GM23338 (cell line): ENCODE data around the gene EXOC7. TPM values are rescaled to one million over a fixed set of nuclear protein-coding genes. Genes with fewer than 3 reads are reported as not detected.

Experiments
- ATAC-seq: fragments of 200-7000 bp; cut with Tn5 transposase; 3 replicates; pipeline ENCODE4 v1.9.1; 2020
- DNase-seq: peaks from one replicate; pipeline ENCODE4 v3.0.0-alpha.2; 2015; ENCODE audit warnings: low spot score
- H2AFZ ChIP-seq: fragments of 200-600 bp; sonication (generic); 2 replicates; pipeline ENCODE4 v1.8.0; 2016; ENCODE audit warnings: antibody characterized with exemption, mild to moderate bottlenecking, moderate library complexity
- H3F3A ChIP-seq: fragments of 200-600 bp; sonication (generic); replicated peaks from 2 replicates; pipeline ENCODE4 v1.8.0; 2017; ENCODE audit warnings: antibody characterized with exemption, mixed run types, low read depth
- H3K27ac ChIP-seq: fragments of 200-600 bp; sonication (generic); 2 replicates; pipeline ENCODE4 v1.6.1; 2016; ENCODE audit warnings: low read depth
- H3K27me3 ChIP-seq: fragments of 200-600 bp; sonication (generic); 2 replicates; pipeline ENCODE4 v1.8.0; 2016; ENCODE audit warnings: mild to moderate bottlenecking, mixed run types, moderate library complexity; ENCODE audit not compliant: insufficient read depth
- H3K36me3 ChIP-seq: fragments of 200-600 bp; sonication (generic); 2 replicates; pipeline ENCODE4 v1.8.0; 2016; ENCODE audit warnings: mild to moderate bottlenecking; ENCODE audit not compliant: insufficient read depth
- H3K4me1 ChIP-seq: fragments of 200-600 bp; sonication (generic); 2 replicates; pipeline ENCODE4 v1.8.0; 2016; ENCODE audit warnings: mild to moderate bottlenecking, moderate library complexity; ENCODE audit not compliant: insufficient read depth
- H3K4me2 ChIP-seq: fragments of 200-600 bp; sonication (generic); 2 replicates; pipeline ENCODE4 v1.7.1; 2017; ENCODE audit warnings: mixed run types
- H3K4me3 ChIP-seq: fragments of 200-600 bp; sonication (generic); 2 replicates; pipeline ENCODE4 v1.6.1; 2016; ENCODE audit warnings: mixed run types
- H3K79me2 ChIP-seq: fragments of 200-600 bp; sonication (generic); replicated peaks from 2 replicates; pipeline ENCODE4 v1.8.0; 2017; ENCODE audit warnings: mild to moderate bottlenecking; ENCODE audit not compliant: insufficient read depth
- H3K9me2 ChIP-seq: fragments of 200-600 bp; sonication (generic); 2 replicates; pipeline ENCODE4 v1.8.0; 2017; ENCODE audit not compliant: insufficient read depth
- H4K20me1 ChIP-seq: fragments of 200-600 bp; sonication (generic); replicated peaks from 2 replicates; pipeline ENCODE4 v1.8.0; 2017; ENCODE audit warnings: mild to moderate bottlenecking; ENCODE audit not compliant: insufficient read depth
- H3K27ac Mint-ChIP-seq: 2 replicates; pipeline ENCODE4 v1.8.0; 2020; ENCODE audit warnings: inconsistent platforms, mild to moderate bottlenecking, moderate library complexity, mixed read lengths
- H3K27me3 Mint-ChIP-seq: 3 replicates; pipeline ENCODE4 v1.8.0; 2022; ENCODE audit warnings: low read depth, mild to moderate bottlenecking, moderate library complexity, mixed read lengths, inconsistent platforms; ENCODE audit not compliant: insufficient read depth, poor library complexity
- H3K36me3 Mint-ChIP-seq: 3 replicates; pipeline ENCODE4 v1.8.0; 2021; ENCODE audit warnings: low read depth, mild to moderate bottlenecking, inconsistent platforms, moderate library complexity, mixed read lengths
- H3K4me1 Mint-ChIP-seq: 3 replicates; pipeline ENCODE4 v1.8.0; 2020; ENCODE audit warnings: mild to moderate bottlenecking, inconsistent platforms, mixed read lengths
- H3K4me3 Mint-ChIP-seq: 3 replicates; pipeline ENCODE4 v1.8.0; 2021; ENCODE audit warnings: moderate library complexity, mild to moderate bottlenecking, inconsistent platforms, mixed read lengths
- H3K9me3 Mint-ChIP-seq: 3 replicates; pipeline ENCODE4 v1.8.0; 2020; ENCODE audit warnings: moderate library complexity, mild to moderate bottlenecking, inconsistent platforms, mixed read lengths
- CREB1 ChIP-seq: fragments of 250-450 bp; sonication (Bioruptor Pico); IDR thresholded peaks from 2 replicates; pipeline ENCODE4 v1.5.0; 2020; ENCODE audit warnings: low read depth, mild to moderate bottlenecking, moderate library complexity
- CTCF ChIP-seq, 2 experiments: fragments of 200-600 bp in 1 of 2; sonication (generic) in 1 of 2; conservative IDR thresholded peaks; 2 replicates each; pipeline versions ENCODE4 v1.5.1 to v1.6.1; 2016 to 2017; ENCODE audit warnings: antibody characterized with exemption in 2 of 2, low read depth in 2 of 2, mild to moderate bottlenecking in 2 of 2, moderate library complexity in 1 of 2
- ETS1 ChIP-seq: IDR thresholded peaks from 2 replicates; pipeline ENCODE4 v1.6.1; 2016; ENCODE audit warnings: antibody characterized with exemption
- EZH2 ChIP-seq: fragments of 200-600 bp; sonication (generic); IDR thresholded peaks from one replicate; pipeline ENCODE4 v1.8.0; 2017; ENCODE audit warnings: antibody characterized with exemption, mild to moderate bottlenecking, low read depth; ENCODE audit not compliant: unreplicated experiment
- EZH2phosphoT487 ChIP-seq: fragments of 200-600 bp; sonication (generic); IDR thresholded peaks from one replicate; pipeline ENCODE4 v1.8.1; 2018; ENCODE audit warnings: antibody characterized with exemption; ENCODE audit not compliant: unreplicated experiment
- JUNB ChIP-seq: IDR thresholded peaks from one replicate; pipeline ENCODE4 v1.6.1; 2016; ENCODE audit warnings: antibody characterized with exemption; ENCODE audit not compliant: unreplicated experiment
- NANOG ChIP-seq: IDR thresholded peaks from 2 replicates; pipeline ENCODE4 v1.6.1; 2016; ENCODE audit warnings: antibody characterized with exemption, borderline replicate concordance
- POLR2AphosphoS5 ChIP-seq: IDR thresholded peaks from 2 replicates; pipeline ENCODE4 v1.6.1; 2016; ENCODE audit warnings: antibody characterized with exemption, low read depth
- REST ChIP-seq: IDR thresholded peaks from one replicate; pipeline ENCODE4 v1.6.1; 2018; ENCODE audit warnings: antibody characterized with exemption; ENCODE audit not compliant: unreplicated experiment
- STAT1 ChIP-seq: IDR thresholded peaks from one replicate; pipeline ENCODE4 v1.6.1; 2016; ENCODE audit warnings: antibody characterized with exemption; ENCODE audit not compliant: unreplicated experiment
- ZNF114 ChIP-seq: fragments of 250-450 bp; sonication (Bioruptor Pico); IDR thresholded peaks from 2 replicates; pipeline ENCODE4 v1.5.0; 2020; ENCODE audit warnings: mild to moderate bottlenecking, moderate library complexity
- ZNF331 ChIP-seq: fragments of 250-450 bp; sonication (Bioruptor Pico); IDR thresholded peaks from 2 replicates; pipeline ENCODE4 v1.5.0; 2020; ENCODE audit warnings: low read depth, mild to moderate bottlenecking, moderate library complexity
- ZNF462 ChIP-seq: fragments of 250-450 bp; sonication (Bioruptor Pico); IDR thresholded peaks from 2 replicates; pipeline ENCODE4 v1.5.0; 2020; ENCODE audit warnings: mild to moderate bottlenecking, moderate library complexity
- polyA plus RNA-seq: library from polyadenylated mRNA; unstranded; fragments of >200 nt; fragmentation: Nextera tagmentation; extraction: Ambion mirVana; gene quantifications from 2 replicates; pipeline ENCODE4 v1.2.1, GENCODE V29; 2016
- total RNA-seq: library from RNA; depleted of rRNA; stranded (reverse); fragments of >200 nt; shearing (Covaris generic); gene quantifications from 2 replicates; pipeline ENCODE4 v1.2.3, GENCODE V29; 2014

The EXOC7 gene
- total and polyA plus RNA-seq, 2 experiments from 2014 or later = 75.4 to 77.4 TPM

- TF ChIP-seq STAT1 = no peak
- no peak for TF ChIP-seq ZNF462 (CRISPR knock-in tag)
- TF ChIP-seq REST = no peak
- no peak for TF ChIP-seq NANOG
- no peak for TF ChIP-seq CREB1 (CRISPR knock-in tag)
- no peak for TF ChIP-seq ETS1
- TF ChIP-seq POLR2AphosphoS5 = no peak
- no peak for TF ChIP-seq EZH2phosphoT487
- TF ChIP-seq CTCF (conservative IDR thresholded peaks at IDR 0.05; ENCODE audit: low read depth in 2 of 2) = no peak
- TF ChIP-seq JUNB = no peak
- TF ChIP-seq ZNF331 (CRISPR knock-in tag) = no peak
- TF ChIP-seq ZNF114 = no peak
- TF ChIP-seq EZH2 = no peak
- Histone ChIP-seq H2AFZ (no peak overlapping the region), H3K4me1 (no peaks in the 10 kb centered on the region), H3K9me2 (no peaks in the 10 kb centered on the region), H3K36me3 (peaks cover 5% of the 10 kb centered on the region; the same call in 1 of the 2 replicates), H3K4me2 (no peak overlapping the region), H3K79me2 (no peaks in the 10 kb centered on the region), H3K27ac (no peak overlapping the region), H3K27me3 (no peaks in the 10 kb centered on the region), H4K20me1 (no peaks in the 10 kb centered on the region), H3F3A (peaks cover 3% of the 10 kb centered on the region; the same call in 1 of the 2 replicates), H3K4me3 (no peak overlapping the region)
- no peaks in the 10 kb centered on the region; the same call in 2 of the 3 replicates for H3K4me1 Mint-ChIP-seq
- H3K27me3 Mint-ChIP-seq = peaks cover 7% of the 10 kb centered on the region
- H3K36me3 Mint-ChIP-seq = peaks cover 62% of the 10 kb centered on the region
- H3K9me3 Mint-ChIP-seq = no peaks in the 10 kb centered on the region
- no peak overlapping the region for H3K4me3 Mint-ChIP-seq
- H3K27ac Mint-ChIP-seq = no peak overlapping the region
- DNase-seq = no peak
- ATAC-seq = no peak
These were observed 16.1 kb downstream of the EXOC7 start for GRCh38 chr17:76087531-76087930.
